Stimulated activated naive CD4-positive, alpha-beta T cell treated with Interleukin-2 at 50 U/mL for 16 hours (primary cell): ENCODE results near the gene HLA-DPA1.
"Not testable (repeated sequence)": the region's sequence is repeated elsewhere in the genome, so short reads cannot be mapped to it uniquely, and the experiment has no call there.

ENCODE experiments used
- DNase-seq: peaks from one replicate; lab custom pipeline; 2025; lab: John Stamatoyannopoulos, UW

The HLA-DPA1 gene

DNA sequence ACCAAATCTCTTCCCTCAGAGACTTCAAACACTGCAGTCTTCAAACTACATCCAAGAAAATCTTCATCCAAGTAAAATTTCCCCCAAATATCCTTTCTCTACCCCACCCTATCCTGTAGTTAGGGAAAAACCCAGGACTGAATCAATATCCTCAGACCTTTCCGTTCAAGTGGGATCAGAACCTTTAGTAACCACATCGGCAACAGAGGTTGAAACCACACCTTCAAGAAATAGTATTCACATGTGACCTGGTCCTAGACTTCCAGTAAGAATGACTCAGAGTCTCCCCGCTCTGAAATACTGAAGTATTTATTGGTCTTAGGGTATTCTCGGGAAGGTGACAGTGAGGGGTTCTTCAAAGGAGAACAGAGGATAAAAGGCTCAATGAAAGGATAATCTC, 8.7 kb downstream of the HLA-DPA1 start:
- DNase-seq, result no peak

DNA sequence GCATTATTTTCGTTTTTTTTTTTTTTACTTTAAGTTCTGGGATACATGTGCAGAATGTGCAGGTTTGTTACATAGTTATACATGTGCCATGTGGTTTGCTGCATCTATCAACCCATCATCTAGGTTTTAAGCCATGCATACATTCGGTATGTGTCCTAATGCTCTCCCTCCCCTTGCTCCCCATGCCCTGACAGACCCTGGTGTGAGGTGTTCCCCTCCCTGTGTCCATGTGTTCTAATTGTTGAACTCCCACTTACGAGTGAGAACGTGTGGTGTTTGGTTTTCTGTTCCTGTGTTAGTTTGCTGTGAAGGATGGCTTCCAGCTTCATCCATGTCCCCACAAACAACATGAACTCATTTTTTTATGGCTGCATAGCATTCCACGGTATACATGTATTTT, 10.0 kb downstream of the HLA-DPA1 start:
- DNase-seq, result not testable (repeated sequence)

DNA sequence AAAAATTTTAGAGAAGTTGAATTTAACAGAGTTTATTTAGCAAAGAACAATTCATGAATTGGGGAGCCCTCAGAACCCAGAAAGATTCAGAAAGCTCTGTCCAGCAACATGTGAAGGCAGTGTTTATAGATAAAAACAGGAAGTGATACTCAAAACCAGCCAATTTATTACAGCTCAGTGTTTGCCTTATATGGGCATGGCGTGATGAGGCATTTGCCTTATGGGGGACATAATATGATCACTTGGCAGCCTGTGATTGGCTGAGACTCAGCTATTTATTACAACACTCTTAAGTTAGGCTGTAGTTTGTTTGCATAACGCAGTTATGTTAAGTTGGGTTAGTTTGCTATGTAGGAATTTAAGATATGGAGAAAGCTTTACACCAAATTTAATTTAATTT, 11.5 kb downstream of the HLA-DPA1 start:
- no peak for DNase-seq

DNA sequence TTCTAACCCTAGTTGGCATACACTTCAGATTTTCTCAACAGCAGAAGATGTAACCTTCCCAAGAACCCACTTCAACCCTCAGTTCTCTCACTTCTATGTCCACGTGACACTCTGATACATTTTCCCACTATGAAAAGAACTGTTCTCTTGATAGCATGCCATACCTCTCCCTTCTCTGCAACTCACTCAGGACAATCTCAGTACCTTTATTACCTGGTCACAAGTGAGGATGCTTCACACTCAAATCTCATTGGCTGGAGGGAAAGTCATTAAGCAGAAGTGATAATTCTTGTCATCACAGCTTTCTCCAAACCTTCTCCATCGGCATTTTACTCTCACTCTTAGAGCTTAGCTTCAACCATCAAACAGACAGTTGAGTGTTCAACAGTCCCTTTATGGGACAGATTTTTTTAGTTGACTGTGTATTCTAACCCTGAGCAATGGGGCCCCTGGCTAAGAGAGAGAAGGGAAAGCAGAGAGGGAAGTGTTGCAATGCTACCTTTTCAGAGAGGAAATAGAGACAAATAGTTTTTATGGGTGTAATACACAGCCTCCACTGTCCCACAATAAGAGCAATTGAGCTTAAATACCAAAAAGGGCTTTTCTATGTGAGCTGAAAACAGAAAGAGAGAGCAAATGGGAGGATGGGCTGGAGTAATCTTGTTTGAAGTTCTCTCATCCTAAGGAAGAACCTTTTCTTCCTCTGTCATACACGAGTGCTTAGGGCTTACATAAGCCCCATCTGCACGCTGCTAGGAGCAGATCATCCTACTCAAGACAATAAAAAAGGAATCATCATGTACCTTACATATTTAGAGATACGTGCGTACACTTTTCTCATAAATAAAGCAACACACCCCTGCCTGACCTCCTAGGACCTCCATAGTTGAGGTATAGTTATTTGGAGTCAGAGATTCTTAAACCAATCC, 16.0 kb downstream of the HLA-DPA1 start:
- DNase-seq, result no peak

DNA sequence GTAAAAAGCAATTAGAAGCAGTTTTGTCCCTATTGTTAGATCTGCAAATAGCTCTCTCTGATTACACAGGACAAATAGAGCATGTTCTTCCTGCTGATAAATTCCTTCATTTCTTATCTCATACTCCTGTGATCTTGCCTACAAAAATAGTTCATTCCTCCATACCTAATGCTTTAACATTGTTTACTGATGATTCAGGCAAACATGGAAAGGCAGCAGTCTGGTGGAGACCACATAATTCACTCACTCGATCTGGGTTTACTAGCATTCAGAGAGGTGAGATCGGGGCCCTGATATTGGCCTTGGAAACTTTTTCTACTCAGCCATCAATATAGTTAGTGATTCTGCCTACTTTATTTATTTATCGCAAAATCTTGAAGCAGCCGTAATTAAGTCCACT, 20.2 kb downstream of the HLA-DPA1 start:
- no peak for DNase-seq

DNA sequence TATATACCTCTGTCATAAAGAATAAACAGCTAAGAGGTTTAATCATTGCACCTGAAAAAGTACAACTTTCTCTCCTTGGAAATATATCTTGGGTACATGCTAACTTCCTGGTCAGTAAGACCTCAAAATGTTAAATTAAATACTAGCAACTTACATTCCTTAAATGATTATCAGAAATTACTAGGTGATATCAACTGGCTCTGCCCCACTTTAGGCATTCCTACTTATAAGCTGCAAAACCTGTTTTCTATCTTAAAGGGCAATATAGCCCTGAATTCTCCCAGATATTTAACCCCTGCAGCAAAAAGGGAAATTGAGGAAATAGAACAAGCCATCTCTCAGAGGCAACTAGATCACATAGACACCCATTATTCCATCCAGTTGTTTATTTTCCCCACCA, 20.8 kb downstream of the HLA-DPA1 start:
- DNase-seq, result no peak

DNA sequence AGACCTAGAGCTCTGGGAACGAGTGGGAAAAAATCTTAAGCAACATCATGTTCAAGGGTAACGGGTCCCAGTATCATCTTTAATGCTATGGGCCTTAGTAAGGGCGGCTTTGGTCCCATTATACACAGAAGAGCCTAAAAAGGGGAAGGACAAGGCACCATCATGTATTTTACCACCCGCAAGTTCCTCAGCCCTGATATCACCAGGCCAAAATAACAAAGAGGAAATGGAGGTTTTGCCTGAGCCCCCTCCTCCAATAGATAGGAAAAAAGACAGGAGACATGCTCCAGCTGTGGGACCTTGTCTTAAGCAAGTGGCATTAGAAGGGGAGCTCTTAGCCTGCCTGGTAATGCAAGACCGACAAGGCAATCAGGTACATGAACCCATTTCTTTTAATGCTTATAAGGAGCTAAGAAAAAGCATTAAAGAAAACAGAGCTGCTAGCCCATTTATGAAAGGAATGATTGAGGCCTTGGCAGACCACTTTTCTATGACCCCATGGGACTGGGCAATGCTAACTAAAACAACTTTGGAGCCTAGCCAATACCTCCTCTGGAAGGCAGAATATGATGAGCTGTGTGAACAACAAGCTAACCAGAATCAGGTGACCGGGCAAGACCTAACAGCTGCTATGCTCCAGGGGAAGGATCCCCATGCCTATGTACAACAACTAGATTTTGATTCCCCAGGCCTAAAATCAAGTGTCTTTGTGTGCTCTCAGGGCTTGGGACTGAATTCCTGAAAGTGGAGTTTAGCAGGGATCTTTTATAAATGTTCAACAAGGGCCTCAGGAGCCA, 23.2 kb downstream of the HLA-DPA1 start:
- DNase-seq, result no peak

DNA sequence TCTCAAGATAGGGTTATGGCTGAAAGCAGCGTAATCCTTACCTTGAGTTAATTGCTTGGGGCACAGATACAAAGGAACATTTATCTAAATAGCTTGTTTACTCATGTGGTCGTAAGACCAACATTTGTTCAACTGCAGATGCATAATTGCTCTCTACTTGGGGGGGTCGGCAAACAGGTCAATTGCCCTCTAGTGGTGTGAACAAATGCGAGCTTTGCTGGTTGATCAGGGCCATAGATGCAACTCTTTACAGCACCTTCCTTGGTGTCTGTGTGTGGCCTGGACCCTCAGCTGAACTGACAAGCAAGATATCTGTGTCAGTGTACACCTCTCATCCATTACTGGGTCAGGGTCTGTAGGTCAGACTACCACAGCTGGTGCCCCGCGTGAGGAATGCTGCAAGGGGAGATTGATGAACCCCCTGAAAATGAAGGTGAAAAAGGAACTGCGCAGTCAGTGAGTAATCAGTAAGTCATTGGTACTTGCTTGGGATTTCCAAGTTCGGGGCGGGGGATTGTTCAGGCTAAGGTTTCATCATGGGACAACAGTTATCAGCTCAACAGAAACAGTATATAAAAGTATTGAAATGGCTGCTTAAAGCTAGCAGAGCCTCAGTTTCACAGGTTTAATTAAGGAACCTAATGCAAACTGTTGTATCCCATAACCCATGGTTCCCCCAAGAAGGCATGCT, 24.0 kb downstream of the HLA-DPA1 start:
- no peak for DNase-seq

DNA sequence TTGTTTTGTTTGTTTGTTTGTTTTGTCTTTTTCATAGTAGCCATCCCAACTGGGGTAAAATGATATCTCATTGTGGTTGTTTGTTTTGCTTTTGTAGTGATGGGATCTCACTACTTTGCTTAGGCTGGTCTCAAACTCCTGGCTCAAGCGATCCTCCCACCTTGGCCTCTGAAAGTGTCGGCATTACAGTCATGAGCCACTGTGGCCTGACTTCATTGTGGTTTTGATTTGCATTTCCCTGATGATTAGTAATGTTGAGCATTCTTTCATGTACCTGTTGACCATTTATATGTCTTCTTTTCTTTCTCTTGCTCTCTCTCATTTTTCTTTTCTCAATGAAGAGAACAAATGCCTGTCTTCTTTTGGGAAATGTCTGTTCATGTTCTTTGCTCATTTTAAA, 33.3 kb downstream of the HLA-DPA1 start:
- no peak for DNase-seq

DNA sequence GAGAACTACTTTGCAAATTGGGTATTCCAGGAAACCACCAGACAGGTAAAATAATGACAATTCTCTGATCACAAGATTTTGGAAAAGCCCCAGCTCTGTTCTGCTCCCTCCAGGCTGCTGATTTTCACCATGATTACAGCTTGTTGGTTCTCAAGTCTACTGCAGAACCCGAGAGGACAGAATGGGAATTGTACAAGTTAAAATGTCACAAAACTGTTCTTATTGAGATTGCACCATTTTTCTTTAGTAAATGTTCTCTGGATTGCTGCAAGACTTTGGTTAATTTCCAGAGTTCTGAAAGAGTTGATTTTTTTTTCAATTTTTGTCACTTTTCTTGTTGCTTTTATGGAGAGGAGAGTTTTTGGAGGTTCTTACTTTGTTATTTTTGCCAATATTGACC, 36.9 kb downstream of the HLA-DPA1 start:
- no peak for DNase-seq

DNA sequence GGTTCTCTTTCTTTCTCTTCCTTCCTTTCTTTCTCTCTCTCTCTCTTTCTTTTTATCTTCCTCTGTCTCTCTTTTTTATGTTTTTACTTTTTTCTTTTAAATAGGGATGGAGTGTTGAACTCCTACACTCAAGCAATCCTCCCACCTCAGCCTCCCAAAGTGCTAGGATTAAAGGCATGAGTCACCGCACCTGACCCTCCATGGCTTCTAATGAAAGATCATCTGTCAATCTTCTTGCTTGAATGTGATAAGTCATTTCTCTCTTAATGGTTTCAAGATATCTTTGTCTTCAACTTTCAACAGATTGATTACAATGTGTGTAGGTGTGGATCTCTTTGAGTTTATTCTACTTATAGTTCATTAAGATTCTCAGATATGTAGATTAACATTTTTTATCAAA, 38.9 kb downstream of the HLA-DPA1 start:
- no peak for DNase-seq

DNA sequence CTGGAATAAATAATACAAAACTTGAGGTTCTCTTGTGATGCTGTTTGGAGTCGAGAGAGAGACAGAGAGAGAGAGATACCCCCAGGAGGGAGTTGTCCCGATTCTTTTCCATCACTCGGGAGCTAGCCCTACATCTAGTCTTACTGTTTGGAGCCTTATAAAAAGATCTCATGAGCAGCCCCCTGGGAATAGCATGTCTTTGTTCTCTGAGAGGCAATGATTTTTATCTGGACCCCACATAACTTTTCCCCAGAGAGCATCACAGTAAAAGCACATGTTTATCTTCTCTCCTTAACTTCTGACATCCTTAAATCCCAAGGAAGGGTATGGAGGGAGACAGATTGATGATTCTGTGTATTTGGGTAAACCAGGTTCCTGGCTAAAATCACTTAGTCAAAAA, 43.2 kb downstream of the HLA-DPA1 start:
- no peak for DNase-seq

DNA sequence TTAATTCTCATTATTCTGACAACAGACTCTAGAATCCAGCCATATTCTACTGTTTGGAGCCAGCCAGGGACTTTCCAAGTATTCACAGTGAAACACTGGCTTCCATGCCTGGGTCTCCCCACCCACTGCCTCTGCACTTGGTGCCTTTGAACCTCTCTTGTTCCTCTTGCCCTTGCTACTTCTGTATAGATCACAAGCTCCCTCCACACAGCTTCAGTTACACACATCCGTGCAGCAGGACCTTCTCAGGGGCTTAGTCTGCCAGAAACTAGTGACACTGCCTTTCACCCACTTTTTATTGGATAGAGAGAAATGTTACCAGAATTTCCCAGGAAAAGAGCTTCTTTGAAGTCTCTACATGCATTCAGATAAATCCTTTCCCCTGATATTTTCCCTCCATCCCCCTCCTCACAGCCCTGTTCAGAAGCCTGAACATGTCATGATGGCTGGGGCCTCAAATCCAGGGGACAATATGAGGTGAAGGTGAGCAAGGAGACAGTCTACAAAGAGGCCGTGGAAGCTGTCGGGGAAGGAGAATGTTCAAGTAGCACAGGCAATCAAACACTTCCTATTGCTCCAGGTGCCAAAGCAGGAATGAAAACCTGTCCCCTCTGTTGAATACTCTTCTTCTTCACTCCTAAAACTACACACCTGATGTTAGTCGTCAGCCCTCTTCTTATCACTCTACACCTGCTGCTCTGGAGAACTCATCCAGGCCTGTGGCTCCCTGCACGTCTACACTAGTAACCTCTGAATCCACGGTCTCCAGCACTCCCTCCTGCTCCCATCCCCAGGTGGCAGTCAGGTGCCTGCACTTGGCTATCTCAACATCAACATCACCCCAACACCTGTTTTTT, 43.9 kb downstream of the HLA-DPA1 start:
- no peak for DNase-seq

DNA sequence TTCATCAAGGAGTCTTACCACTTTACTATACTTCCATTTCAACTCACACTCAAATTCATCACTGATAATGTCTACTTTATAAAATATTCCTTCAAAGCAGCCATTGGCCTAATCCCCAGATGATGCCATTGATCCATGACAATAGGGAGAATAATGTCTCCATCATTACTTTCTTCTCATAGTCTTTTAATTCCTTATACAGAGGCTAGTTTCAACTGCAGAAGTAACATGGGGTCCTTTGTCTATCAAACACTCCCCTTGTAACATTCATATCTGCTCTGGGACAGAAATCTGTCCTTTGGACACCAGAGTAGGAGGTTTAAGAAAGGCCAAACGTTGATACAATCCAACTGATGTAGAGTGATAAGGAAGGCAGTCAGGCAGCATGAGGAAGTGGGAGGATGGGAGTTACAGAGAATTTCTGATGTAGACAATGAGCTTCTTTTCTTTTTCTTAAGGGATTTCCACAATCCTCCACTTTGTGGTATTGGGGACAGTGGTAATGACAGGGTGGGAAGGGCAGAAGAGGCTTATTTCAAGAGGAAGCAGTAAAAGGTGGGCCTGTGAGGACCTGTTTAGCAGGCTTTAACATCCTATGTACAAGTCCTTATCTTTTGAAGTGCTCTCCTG, 45.1 kb downstream of the HLA-DPA1 start:
- DNase-seq, result no peak

DNA sequence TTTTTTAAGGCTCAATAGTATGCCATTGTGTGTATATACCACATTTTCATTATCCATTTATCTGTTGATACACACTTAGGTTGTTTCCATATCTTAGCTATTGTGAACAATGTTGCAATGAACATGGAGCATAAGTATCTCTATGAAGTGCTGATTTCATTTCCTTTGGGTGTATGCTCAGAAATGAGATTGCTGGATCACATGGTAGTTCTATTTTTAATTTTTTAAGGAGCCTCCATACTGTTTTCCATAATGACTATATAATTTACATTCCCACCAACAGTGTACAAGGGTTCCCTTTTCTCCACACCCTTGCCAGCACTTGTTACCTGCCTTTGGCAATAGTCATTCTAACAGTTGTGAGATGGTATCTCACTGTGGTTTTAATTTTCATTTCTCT, 48.9 kb downstream of the HLA-DPA1 start:
- no peak for DNase-seq

DNA sequence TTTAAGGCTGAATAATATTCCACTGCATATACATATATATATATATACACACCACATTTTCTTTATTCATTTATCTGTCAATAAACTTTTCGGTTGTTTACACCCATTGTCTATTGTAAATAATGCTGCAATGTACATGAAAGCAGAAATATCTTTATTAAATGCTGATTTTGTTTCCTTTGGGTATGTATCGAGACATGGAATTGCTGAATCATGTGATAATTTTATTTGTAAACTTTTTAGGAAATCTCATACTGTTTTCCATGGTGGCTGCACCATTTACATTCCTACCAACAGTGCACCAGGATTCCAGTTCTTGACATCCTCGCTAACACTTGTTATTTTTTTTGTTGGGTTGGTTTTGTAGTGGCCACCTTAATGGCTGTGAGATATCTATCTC, 49.9 kb downstream of the HLA-DPA1 start:
- no peak for DNase-seq

DNA sequence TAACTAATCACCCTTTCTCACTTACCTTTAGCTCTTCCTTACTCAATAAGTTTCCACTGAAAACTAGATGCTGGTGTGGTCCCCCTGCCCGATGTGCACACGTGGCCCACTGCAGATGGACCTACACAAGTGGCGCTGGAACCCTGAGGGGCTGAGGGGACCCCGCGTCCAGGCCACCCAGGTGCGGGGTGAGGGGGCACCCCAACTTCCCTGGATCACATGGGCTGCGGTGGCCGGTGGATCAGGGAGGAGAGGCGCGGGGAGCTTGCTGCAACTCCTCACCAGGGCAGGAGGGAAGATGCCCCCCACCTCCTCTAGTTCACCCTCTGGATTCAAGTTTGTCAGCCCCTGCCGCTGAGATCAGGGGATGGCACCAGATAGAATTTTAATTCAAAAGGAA, 51.5 kb downstream of the HLA-DPA1 start:
- no peak for DNase-seq

DNA sequence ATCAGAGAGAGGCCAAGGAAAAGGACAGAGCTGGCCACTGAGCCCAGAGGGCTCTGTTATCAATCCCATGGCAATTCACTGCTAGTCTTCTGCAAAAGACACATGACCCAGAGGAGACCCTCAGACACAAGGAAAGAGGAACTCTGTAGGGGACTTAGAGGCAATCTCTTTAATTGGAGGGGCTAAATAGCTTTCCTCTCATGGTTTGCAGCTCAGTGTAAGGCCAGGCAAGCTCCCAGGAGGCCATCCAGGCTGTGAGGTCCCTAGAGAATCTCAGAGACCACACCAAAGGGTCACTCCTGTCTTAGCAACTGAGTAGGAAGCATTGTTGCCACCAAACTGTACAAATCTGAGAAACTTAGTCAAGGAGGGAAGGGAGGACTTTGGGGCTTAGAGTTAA, 54.1 kb downstream of the HLA-DPA1 start:
- DNase-seq, result no peak

DNA sequence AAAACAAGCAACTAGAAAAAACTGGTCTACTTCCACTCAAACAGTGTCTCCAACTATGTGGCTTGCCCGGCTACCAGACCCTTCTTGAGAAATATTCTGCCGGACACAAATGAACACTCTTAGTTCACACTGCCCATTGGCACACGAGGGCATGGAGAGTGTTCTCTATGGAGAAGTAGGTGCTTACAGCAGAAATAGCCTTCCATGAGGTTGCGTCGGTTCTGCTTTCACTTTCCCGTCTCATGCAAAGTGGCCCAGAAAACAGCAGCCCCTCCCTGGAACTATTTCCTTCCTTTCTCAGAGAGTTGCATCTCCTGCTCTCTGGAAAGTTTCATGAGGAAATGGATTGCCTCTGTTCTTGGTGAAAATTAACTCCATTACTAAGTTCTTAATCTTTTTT, 54.5 kb downstream of the HLA-DPA1 start:
- DNase-seq, result peak; percentile 15

DNA sequence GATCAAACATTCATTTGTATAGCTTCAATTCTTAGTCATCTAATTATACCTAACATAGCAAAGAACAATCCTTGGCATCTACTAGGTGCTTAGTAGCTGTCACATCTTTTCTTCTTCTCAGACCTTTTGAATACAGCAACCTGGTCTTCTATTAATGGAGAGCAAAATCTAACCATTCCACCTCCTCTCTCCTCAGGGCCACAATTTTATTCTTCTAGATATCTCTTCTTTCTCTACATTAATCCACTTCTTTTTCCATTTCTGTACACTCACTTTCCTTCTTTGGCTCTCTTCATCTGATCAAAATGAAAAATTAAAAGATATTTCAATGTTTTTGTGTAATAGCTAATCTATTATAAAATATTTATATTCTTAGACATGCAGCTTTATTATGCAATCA, 55.0 kb downstream of the HLA-DPA1 start:
- DNase-seq, result no peak

DNA sequence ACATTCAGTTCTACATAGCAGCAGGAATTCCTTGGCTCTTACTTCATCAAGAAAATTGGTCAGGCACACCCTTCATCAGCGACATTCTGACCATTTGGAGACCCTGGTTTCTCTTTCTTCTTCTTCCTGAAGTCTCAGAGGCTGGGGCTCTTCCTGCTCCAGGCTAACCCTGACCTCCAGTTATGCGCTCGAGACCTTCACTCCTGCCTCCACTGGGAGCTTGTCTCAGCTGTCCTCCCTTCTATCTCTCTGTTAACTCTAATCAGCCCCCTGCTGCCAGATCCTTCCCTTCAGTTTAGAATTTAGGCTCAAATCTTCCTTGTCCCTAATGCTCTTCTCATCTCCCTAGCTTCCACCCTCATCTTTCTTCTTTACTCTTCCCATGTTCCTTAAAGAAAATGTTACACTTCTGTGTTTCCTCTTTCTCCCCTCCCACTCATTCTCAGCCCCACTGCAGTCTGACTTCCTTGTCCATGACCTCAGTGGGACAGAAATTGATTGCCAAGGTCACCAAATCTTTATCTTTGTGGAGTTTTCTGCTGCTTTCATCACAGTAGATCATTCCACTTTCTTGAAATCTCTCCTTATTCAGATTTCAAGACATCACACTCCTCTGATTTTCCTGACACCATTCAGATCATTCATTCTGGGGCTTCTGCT, 55.6 kb downstream of the HLA-DPA1 start:
- DNase-seq, result no peak
